Tibial nerve (tissue), 4 donors: ENCODE data around the gene TMEM176B.

Source experiments
- EP300 ChIP-seq, 2 donors: sonication (generic); formaldehyde crosslinking; IDR thresholded peaks; one replicate each; pipeline ENCODE4 v1.6.1; 2017; ENCODE audit warnings: antibody characterized with exemption in 2 of 2, mild to moderate bottlenecking in 1 of 2
- POLR2A ChIP-seq, 2 donors: fragments of 450-650 bp; IDR thresholded peaks; one replicate each; pipeline ENCODE4 v1.6.1; 2017; ENCODE audit warnings: antibody characterized with exemption in 2 of 2, mild to moderate bottlenecking in 2 of 2, moderate library complexity in 2 of 2
- TF ChIP-seq, protein P1 (sequence below), 5 experiments: fragments of 200-600 bp in 3 of 5; fragments of 450-650 bp in 2 of 5; sonication (generic) in 3 of 5; IDR thresholded peaks; one replicate each; pipeline ENCODE4 v1.5.1; 2016 to 2019; ENCODE audit warnings: antibody characterized with exemption in 5 of 5, mild to moderate bottlenecking in 3 of 5, moderate library complexity in 2 of 5

GRCh38 chr7:150753239-150753638 is 46.9 kb downstream of the TMEM176B start:
- no peak for TF ChIP-seq POLR2A (IDR thresholded peaks at IDR 0.05)
- TF ChIP-seq, protein P1, sequence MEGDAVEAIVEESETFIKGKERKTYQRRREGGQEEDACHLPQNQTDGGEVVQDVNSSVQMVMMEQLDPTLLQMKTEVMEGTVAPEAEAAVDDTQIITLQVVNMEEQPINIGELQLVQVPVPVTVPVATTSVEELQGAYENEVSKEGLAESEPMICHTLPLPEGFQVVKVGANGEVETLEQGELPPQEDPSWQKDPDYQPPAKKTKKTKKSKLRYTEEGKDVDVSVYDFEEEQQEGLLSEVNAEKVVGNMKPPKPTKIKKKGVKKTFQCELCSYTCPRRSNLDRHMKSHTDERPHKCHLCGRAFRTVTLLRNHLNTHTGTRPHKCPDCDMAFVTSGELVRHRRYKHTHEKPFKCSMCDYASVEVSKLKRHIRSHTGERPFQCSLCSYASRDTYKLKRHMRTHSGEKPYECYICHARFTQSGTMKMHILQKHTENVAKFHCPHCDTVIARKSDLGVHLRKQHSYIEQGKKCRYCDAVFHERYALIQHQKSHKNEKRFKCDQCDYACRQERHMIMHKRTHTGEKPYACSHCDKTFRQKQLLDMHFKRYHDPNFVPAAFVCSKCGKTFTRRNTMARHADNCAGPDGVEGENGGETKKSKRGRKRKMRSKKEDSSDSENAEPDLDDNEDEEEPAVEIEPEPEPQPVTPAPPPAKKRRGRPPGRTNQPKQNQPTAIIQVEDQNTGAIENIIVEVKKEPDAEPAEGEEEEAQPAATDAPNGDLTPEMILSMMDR (IDR thresholded peaks at IDR 0.05): no peak
- peak in 1 of 2 donors; percentile 52 for TF ChIP-seq EP300 (IDR thresholded peaks at IDR 0.05)
